Measurements from ENCODE around the gene ERVMER34-1. TPM values are rescaled to one million over a fixed set of nuclear protein-coding genes. Genes with fewer than 3 reads are reported as not detected.

The ERVMER34-1 gene
- total and polyA plus RNA-seq, 2 donors (not counting 3 experiments of a cell fraction or from before 2014, with no cell fraction given): 0.03 TPM; not detected in 1

- H3K79me2 ChIP-seq (ENCODE audit: control insufficient read depth, insufficient read depth, low read length): no peaks in the 10 kb centered on the region
- no peaks in the 10 kb centered on the region for H3K36me3 ChIP-seq (ENCODE audit: control insufficient read depth in 2 of 2, extremely low read depth in 1 of 2, insufficient read depth in 2 of 2, low read length in 2 of 2)
- no peaks in the 10 kb centered on the region for H3K27me3 ChIP-seq (ENCODE audit: control insufficient read depth in 2 of 2, insufficient read depth in 2 of 2, low read length in 2 of 2)
- no peak overlapping the region for H3K9ac ChIP-seq (replicated peaks; ENCODE audit: extremely low read depth, insufficient read depth, low read length)
- no peak for DNase-seq (ENCODE audit: low read depth, low spot score)
- H3K4me3 ChIP-seq (replicated peaks in 1 of 3; ENCODE audit: insufficient read depth in 1 of 3, low read depth in 1 of 3, low read length in 3 of 3): no peak overlapping the region
- dilution Hi-C loops (cut with MboI; ENCODE audit: extremely low pct_ligation_motif_present, low sequenced_read_pairs): no loop called here
- no peaks in the 10 kb centered on the region for H3K4me1 ChIP-seq (ENCODE audit: control insufficient read depth, extremely low read depth, insufficient read depth, low read length)
- no peak overlapping the region for H2AFZ ChIP-seq (ENCODE audit: low read depth, low read length)
- FAIRE-seq: no peak
- no peaks in the 10 kb centered on the region for H3K9me1 ChIP-seq (replicated peaks; ENCODE audit: control insufficient read depth, extremely low read depth, insufficient read depth, low read length)
- intact Hi-C loops (cut with micrococcal nuclease): no loop called here
- TF ChIP-seq GATA2 (IDR thresholded peaks at IDR 0.05; ENCODE audit: insufficient read depth, insufficient read length, low read depth, low read length) (no peak), MAX (IDR thresholded peaks at IDR 0.05; ENCODE audit: insufficient read depth, insufficient read length) (no peak), FOS (IDR thresholded peaks at IDR 0.05; ENCODE audit: borderline replicate concordance, insufficient read depth, low read length) (no peak), EZH2 (IDR thresholded peaks at IDR 0.05; ENCODE audit: borderline replicate concordance, low read depth, low read length, severe bottlenecking) (no peak)
- no peak overlapping the region for H3K27ac ChIP-seq (ENCODE audit: insufficient read depth, low read depth, low read length)
- no peaks in the 10 kb centered on the region for H3K9me3 ChIP-seq (replicated peaks; ENCODE audit: control insufficient read depth, insufficient read depth, low read length)
- no TSS peak for BruUV-seq (replicated peaks)
- H4K20me1 ChIP-seq (replicated peaks; ENCODE audit: control insufficient read depth, extremely low read depth, insufficient read depth, low read length): no peaks in the 10 kb centered on the region
- ChIA-PET POLR2A (no interaction called here), CTCF (no interaction called here)
- H3K4me2 ChIP-seq (ENCODE audit: insufficient read depth, low read length): no peak overlapping the region
Observed at GRCh38 chr4:52788806-52789205, 37.6 kb upstream of the ERVMER34-1 start.

GRCh38 chr4:52783069-52783468 lies 31.8 kb upstream of the ERVMER34-1 start:
- POLR2A ChIA-PET: no interaction called here
- no peak overlapping the region for H2AFZ ChIP-seq (ENCODE audit: low read depth, low read length)
- no peak overlapping the region for H3K4me2 ChIP-seq (ENCODE audit: insufficient read depth, low read length)

More at GRCh38 chr4:52783069-52783468, 31.8 kb upstream of the ERVMER34-1 start:
- Histone ChIP-seq H3K79me2 (ENCODE audit: control insufficient read depth, insufficient read depth, low read length) (no peaks in the 10 kb centered on the region), H3K27ac (ENCODE audit: insufficient read depth, low read depth, low read length) (no peak overlapping the region), H3K27me3 (ENCODE audit: control insufficient read depth in 2 of 2, insufficient read depth in 2 of 2, low read length in 2 of 2) (no peaks in the 10 kb centered on the region), H3K4me3 (replicated peaks in 1 of 3; ENCODE audit: insufficient read depth in 1 of 3, low read depth in 1 of 3, low read length in 3 of 3) (no peak overlapping the region), H3K9me3 (replicated peaks; ENCODE audit: control insufficient read depth, insufficient read depth, low read length) (no peaks in the 10 kb centered on the region), H4K20me1 (replicated peaks; ENCODE audit: control insufficient read depth, extremely low read depth, insufficient read depth, low read length) (no peaks in the 10 kb centered on the region), H3K9me1 (replicated peaks; ENCODE audit: control insufficient read depth, extremely low read depth, insufficient read depth, low read length) (no peaks in the 10 kb centered on the region), H3K4me1 (ENCODE audit: control insufficient read depth, extremely low read depth, insufficient read depth, low read length) (no peaks in the 10 kb centered on the region), H3K9ac (replicated peaks; ENCODE audit: extremely low read depth, insufficient read depth, low read length) (no peak overlapping the region), H3K36me3 (ENCODE audit: control insufficient read depth in 2 of 2, extremely low read depth in 1 of 2, insufficient read depth in 2 of 2, low read length in 2 of 2) (no peaks in the 10 kb centered on the region)
- DNase-seq (ENCODE audit: low read depth, low spot score) (no peak), FAIRE-seq (no peak)
- no peak for TF ChIP-seq GATA2 (IDR thresholded peaks at IDR 0.05; ENCODE audit: insufficient read depth, insufficient read length, low read depth, low read length)
- no peak for TF ChIP-seq MAX (IDR thresholded peaks at IDR 0.05; ENCODE audit: insufficient read depth, insufficient read length)
- intact Hi-C loops (cut with micrococcal nuclease) (no loop called here), dilution Hi-C loops (cut with MboI; ENCODE audit: extremely low pct_ligation_motif_present, low sequenced_read_pairs) (no loop called here)
- CTCF ChIA-PET: no interaction called here
- BruUV-seq (replicated peaks): no TSS peak

Measured in endothelial cell of umbilical vein (primary cell).